Cardiac fibroblast (primary cell): ENCODE results near the gene OR51B4.

ENCODE experiments used
- DNase-seq, 2 donors: peaks; one replicate each; pipeline versions ENCODE4 v3.0.0 to v3.0.0-alpha.2; 2010; ENCODE audit warnings: low read depth in 2 of 2
- H3K4me3 ChIP-seq, 2 donors: replicated peaks in 1 of 2; 1 replicate in 1 of 2; 2 replicates in 1 of 2; pipeline ENCODE4 v1.5.1; 2011; ENCODE audit warnings: low read depth in 2 of 2, low read length in 2 of 2, mild to moderate bottlenecking in 2 of 2, moderate library complexity in 1 of 2
- CTCF ChIP-seq: IDR thresholded peaks from one replicate; pipeline ENCODE4 v1.5.1; 2011; ENCODE audit warnings: low read depth, mild to moderate bottlenecking, low read length, inconsistent platforms

OR51B4 gene

GRCh38 chr11:5301846-5302245 is at the start of gene OR51B4:
Gene OR51B4 (minus strand): TSS chr11:5301946. CDS start chr11:5301946, 0 bp downstream.
- no peak for DNase-seq
- H3K4me3 ChIP-seq, result no peak within 1 kb of the TSS
- TF ChIP-seq CTCF, result no peak

- no peak within 1 kb of the TSS for H3K4me3 ChIP-seq
- no peak for DNase-seq
- no peak for TF ChIP-seq CTCF
These were observed 49.5 kb upstream of the OR51B4 start, which contains the start of gene OR51B6 for GRCh38 chr11:5351208-5351607. Gene OR51B6 (plus strand): TSS chr11:5351508. CDS start chr11:5351508, 0 bp downstream.

GRCh38 chr11:5349550-5349949 is 47.8 kb upstream of the OR51B4 start:
- H3K4me3 ChIP-seq, result no peak overlapping the region
- TF ChIP-seq CTCF, result no peak
- DNase-seq, result no peak

GRCh38 chr11:5348551-5349194 is 46.9 kb upstream of the OR51B4 start:
- DNase-seq, result no peak
- no peak for TF ChIP-seq CTCF
- no peak overlapping the region for H3K4me3 ChIP-seq

- TF ChIP-seq CTCF, result no peak
- no peak overlapping the region for H3K4me3 ChIP-seq
- DNase-seq, result peak in 1 of 2 donors; percentile 3
These were observed 44.1 kb upstream of the OR51B4 start for GRCh38 chr11:5345831-5346230.

- TF ChIP-seq CTCF, result no peak
- H3K4me3 ChIP-seq, result no peak within 1 kb of the TSS
- peak in 1 of 2 donors; percentile 65 for DNase-seq
These were observed 42.0 kb upstream of the OR51B4 start, which contains the start of gene OR51B5 for GRCh38 chr11:5343474-5344335. Gene OR51B5 (minus strand): TSS chr11:5343524. CDS start chr11:5343524, 0 bp downstream.
